ENCODE data around the gene CLEC4F.

- TF ChIP-seq, protein P1, sequence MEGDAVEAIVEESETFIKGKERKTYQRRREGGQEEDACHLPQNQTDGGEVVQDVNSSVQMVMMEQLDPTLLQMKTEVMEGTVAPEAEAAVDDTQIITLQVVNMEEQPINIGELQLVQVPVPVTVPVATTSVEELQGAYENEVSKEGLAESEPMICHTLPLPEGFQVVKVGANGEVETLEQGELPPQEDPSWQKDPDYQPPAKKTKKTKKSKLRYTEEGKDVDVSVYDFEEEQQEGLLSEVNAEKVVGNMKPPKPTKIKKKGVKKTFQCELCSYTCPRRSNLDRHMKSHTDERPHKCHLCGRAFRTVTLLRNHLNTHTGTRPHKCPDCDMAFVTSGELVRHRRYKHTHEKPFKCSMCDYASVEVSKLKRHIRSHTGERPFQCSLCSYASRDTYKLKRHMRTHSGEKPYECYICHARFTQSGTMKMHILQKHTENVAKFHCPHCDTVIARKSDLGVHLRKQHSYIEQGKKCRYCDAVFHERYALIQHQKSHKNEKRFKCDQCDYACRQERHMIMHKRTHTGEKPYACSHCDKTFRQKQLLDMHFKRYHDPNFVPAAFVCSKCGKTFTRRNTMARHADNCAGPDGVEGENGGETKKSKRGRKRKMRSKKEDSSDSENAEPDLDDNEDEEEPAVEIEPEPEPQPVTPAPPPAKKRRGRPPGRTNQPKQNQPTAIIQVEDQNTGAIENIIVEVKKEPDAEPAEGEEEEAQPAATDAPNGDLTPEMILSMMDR (optimal IDR thresholded peaks at IDR 0.05 in 1 of 3, IDR thresholded peaks at IDR 0.05 in 1 of 3, conservative IDR thresholded peaks at IDR 0.05 in 1 of 3; ENCODE audit: extremely low read depth in 1 of 3, insufficient read depth in 2 of 3, low read length in 3 of 3): no peak
- TF ChIP-seq EZH2 (IDR thresholded peaks at IDR 0.05; ENCODE audit: low read length): no peak
These were observed 9.5 kb upstream of the CLEC4F start for GRCh38 chr2:70829916-70830315.
